Activated CD4-positive, alpha-beta T cell treated with anti-CD3 and anti-CD28 coated beads, Interleukin-2, amount 50 U/mL, for 48 hours (primary cell): ENCODE data around the gene CCDC154.
A peak's percentile ranks its signal among the peaks of the same experiment; 100 is the strongest.
"Not testable (repeated sequence)": the region's sequence is repeated elsewhere in the genome, so short reads cannot be mapped to it uniquely, and the experiment has no call there.

Source experiments
- DNase-seq, 2 experiments: peaks; one replicate each; pipeline ENCODE4 v3.0.0-alpha.2; 2020

Gene CCDC154

GRCh38 chr16:1472974-1473373, 28.6 kb upstream of the CCDC154 start:
- no peak for DNase-seq

GRCh38 chr16:1471569-1472194, 27.3 kb upstream of the CCDC154 start:
- no peak for DNase-seq

GRCh38 chr16:1470481-1471251, 26.3 kb upstream of the CCDC154 start:
- no peak for DNase-seq

- no peak for DNase-seq
Measured at GRCh38 chr16:1469693-1470201, 25.4 kb upstream of the CCDC154 start.

GRCh38 chr16:1469141-1469540, 24.8 kb upstream of the CCDC154 start:
- not testable (repeated sequence) for DNase-seq

- no peak for DNase-seq
Measured at GRCh38 chr16:1468426-1468810, 24.1 kb upstream of the CCDC154 start.

GRCh38 chr16:1466968-1467521, 22.7 kb upstream of the CCDC154 start:
- no peak for DNase-seq

GRCh38 chr16:1466054-1466453, 21.7 kb upstream of the CCDC154 start:
- DNase-seq, result no peak

GRCh38 chr16:1465567-1465915, 21.2 kb upstream of the CCDC154 start:
- no peak for DNase-seq

GRCh38 chr16:1464894-1465566, 20.7 kb upstream of the CCDC154 start:
- no peak for DNase-seq

GRCh38 chr16:1464196-1464893, 20.0 kb upstream of the CCDC154 start:
- DNase-seq, result no peak

GRCh38 chr16:1461146-1461545, 16.8 kb upstream of the CCDC154 start:
- DNase-seq, result no peak

- DNase-seq, result no peak
Measured at GRCh38 chr16:1460602-1461138, 16.3 kb upstream of the CCDC154 start.

GRCh38 chr16:1459967-1460366, 15.6 kb upstream of the CCDC154 start:
- DNase-seq, result no peak

GRCh38 chr16:1458977-1459341, 14.6 kb upstream of the CCDC154 start:
- no peak for DNase-seq

- peak; percentile 29 to 35 for DNase-seq
Measured at GRCh38 chr16:1458336-1458976, 14.1 kb upstream of the CCDC154 start.

- no peak for DNase-seq
Measured at GRCh38 chr16:1457489-1458245, 13.3 kb upstream of the CCDC154 start.

GRCh38 chr16:1456951-1457350, 12.6 kb upstream of the CCDC154 start:
- DNase-seq, result no peak

- DNase-seq, result no peak
Measured at GRCh38 chr16:1455190-1456171, 11.1 kb upstream of the CCDC154 start.

GRCh38 chr16:1454561-1454960, 10.2 kb upstream of the CCDC154 start:
- DNase-seq, result no peak
